Measurements from ENCODE around the gene CNIH3.

The CNIH3 gene

DNA sequence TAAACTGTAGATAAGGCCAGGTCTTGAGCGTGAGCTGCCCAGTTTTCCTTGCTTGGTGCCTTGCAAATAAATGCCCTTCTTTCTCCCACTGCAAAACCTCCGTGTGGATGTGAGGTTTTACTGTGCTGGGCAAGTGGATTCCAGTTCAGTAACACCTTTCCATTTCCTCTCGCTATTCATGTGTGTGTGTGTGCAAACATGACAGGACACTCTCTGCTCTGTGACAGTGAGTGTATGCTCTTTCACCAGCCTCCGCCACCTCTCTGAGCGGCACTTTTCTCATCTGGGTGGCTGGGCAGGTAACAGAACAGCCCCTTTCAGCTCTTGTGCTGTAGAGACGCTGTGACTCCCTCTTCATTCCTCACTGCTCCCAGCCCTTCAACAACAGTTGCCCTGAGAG lies 23.9 kb downstream of the CNIH3 start:
- no peak for DNase-seq
- H3K27me3 Mint-ChIP-seq (ENCODE audit: low read depth, poor library complexity) = peaks cover 11% of the 10 kb centered on the region
- no peaks in the 10 kb centered on the region for H3K9me3 Mint-ChIP-seq
- H3K36me3 Mint-ChIP-seq (ENCODE audit: low read depth) = no peaks in the 10 kb centered on the region
- peak overlapping the region; percentile 95 for H3K27ac Mint-ChIP-seq
- H3K4me3 Mint-ChIP-seq = no peak overlapping the region
- peaks cover 23% of the 10 kb centered on the region for H3K4me1 Mint-ChIP-seq
- TF ChIP-seq, protein P1, sequence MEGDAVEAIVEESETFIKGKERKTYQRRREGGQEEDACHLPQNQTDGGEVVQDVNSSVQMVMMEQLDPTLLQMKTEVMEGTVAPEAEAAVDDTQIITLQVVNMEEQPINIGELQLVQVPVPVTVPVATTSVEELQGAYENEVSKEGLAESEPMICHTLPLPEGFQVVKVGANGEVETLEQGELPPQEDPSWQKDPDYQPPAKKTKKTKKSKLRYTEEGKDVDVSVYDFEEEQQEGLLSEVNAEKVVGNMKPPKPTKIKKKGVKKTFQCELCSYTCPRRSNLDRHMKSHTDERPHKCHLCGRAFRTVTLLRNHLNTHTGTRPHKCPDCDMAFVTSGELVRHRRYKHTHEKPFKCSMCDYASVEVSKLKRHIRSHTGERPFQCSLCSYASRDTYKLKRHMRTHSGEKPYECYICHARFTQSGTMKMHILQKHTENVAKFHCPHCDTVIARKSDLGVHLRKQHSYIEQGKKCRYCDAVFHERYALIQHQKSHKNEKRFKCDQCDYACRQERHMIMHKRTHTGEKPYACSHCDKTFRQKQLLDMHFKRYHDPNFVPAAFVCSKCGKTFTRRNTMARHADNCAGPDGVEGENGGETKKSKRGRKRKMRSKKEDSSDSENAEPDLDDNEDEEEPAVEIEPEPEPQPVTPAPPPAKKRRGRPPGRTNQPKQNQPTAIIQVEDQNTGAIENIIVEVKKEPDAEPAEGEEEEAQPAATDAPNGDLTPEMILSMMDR (IDR thresholded peaks at IDR 0.05) = no peak

DNA sequence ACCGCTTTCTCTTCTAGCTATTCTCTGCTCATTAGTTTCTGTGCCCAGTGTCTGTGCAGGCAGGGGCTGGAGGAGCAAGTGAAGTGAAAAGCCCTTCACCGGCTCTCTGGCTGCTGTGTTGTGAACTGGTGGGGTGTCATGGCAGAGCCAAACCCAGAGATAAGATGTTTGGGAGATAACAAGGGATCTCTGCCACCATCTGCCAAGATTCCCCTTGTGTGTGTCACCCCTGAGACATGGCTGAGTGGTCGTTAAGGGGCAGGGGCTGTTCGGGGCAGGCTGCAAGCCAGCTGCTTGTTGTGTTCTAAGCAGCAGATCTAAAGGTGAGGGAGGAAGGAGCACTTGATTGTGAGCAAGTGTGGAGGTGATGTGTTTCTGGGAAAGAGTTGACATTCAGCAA lies 24.5 kb downstream of the CNIH3 start:
- H3K4me1 Mint-ChIP-seq = peaks cover 27% of the 10 kb centered on the region
- TF ChIP-seq, protein P1 (IDR thresholded peaks at IDR 0.05) = no peak
- H3K4me3 Mint-ChIP-seq = no peak overlapping the region
- peaks cover 10% of the 10 kb centered on the region for H3K27me3 Mint-ChIP-seq (ENCODE audit: low read depth, poor library complexity)
- H3K9me3 Mint-ChIP-seq = no peaks in the 10 kb centered on the region
- no peak overlapping the region for H3K27ac Mint-ChIP-seq
- no peak for DNase-seq
- H3K36me3 Mint-ChIP-seq (ENCODE audit: low read depth) = no peaks in the 10 kb centered on the region

DNA sequence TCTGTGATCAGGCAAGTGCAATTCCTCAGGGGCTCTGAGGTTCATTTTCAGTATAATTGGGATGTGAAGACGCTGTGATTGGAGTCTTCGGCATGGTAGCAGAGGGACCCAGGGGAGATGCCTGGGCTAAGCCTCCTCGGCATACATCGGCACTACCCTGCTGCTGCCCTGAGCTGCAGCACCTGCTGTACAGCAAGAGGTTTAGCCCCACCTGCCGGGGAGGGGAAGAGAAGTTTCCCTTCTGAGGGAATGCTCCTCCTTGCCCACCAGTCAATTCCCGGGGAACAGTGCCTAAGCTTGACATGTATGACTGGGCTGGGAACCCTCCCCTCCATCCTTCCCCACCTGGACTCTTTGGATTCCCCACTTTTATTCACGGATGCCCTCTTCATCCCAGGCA lies 24.9 kb downstream of the CNIH3 start:
- no peak overlapping the region for H3K27ac Mint-ChIP-seq
- TF ChIP-seq, protein P1 (IDR thresholded peaks at IDR 0.05) = no peak
- no peak overlapping the region for H3K4me3 Mint-ChIP-seq
- peaks cover 10% of the 10 kb centered on the region for H3K27me3 Mint-ChIP-seq (ENCODE audit: low read depth, poor library complexity)
- DNase-seq = no peak
- H3K36me3 Mint-ChIP-seq (ENCODE audit: low read depth) = no peaks in the 10 kb centered on the region
- H3K9me3 Mint-ChIP-seq = no peaks in the 10 kb centered on the region
- peaks cover 32% of the 10 kb centered on the region for H3K4me1 Mint-ChIP-seq

DNA sequence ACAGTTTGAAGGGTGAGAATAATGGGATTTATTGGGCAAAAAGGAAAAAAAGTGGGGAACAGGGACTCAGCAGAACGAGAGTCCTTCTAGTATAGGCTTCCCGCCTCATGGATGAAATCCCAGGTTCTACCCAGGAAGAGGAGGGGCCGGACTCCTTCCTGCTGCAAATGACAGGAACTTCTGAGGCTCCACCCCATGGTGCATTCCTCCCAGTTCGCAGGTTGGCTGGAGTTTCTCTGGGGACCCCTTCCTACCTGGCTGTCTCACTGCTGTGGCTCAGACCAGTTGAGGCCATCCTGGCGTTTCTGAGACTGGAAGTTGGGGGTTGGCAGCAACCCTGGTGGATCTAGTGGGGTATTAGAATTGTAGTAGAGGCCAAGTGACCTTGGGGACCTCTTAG lies 27.5 kb downstream of the CNIH3 start:
- no peak overlapping the region for H3K4me3 Mint-ChIP-seq
- TF ChIP-seq, protein P1 (IDR thresholded peaks at IDR 0.05) = no peak
- H3K4me1 Mint-ChIP-seq = peaks cover 39% of the 10 kb centered on the region
- no peaks in the 10 kb centered on the region for H3K36me3 Mint-ChIP-seq (ENCODE audit: low read depth)
- DNase-seq = no peak
- H3K27me3 Mint-ChIP-seq (ENCODE audit: low read depth, poor library complexity) = peaks cover 13% of the 10 kb centered on the region
- no peaks in the 10 kb centered on the region for H3K9me3 Mint-ChIP-seq
- H3K27ac Mint-ChIP-seq = peak overlapping the region; percentile 6

DNA sequence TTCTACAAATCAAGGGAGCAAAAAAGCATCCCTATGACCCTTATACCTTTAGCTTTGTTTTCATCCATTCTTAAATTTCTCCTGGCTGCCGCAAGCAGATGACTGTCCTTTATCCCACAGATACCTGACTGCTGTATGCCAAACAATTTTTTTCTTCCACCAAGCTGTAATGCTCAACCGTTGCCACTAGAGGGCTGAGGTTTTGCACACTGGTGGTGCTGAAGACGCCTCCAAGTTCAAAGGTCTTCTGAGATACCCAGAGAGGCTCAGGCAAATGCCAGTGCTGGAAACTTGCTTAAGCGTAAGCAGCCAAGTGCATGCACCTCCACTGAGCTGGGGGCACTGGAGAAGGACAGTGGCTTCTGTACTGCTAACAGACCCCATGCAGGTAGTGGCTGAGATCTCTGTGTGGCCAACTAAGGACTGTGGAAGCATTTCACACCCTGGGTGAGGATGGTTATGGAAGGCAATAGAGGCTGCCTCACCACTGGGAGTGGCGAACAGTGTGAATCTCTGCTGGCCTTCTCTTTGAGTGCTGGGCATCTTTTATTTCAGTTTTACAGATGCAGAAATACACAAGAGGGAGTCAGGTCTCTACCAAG lies 28.5 kb downstream of the CNIH3 start:
- peak; percentile 71 for DNase-seq
- Mint-ChIP-seq H3K4me1 (peaks cover 38% of the 10 kb centered on the region), H3K36me3 (ENCODE audit: low read depth) (no peaks in the 10 kb centered on the region), H3K27ac (no peak overlapping the region), H3K4me3 (no peak overlapping the region), H3K9me3 (no peaks in the 10 kb centered on the region), H3K27me3 (ENCODE audit: low read depth, poor library complexity) (peaks cover 10% of the 10 kb centered on the region)
- TF ChIP-seq, protein P1 (IDR thresholded peaks at IDR 0.05) = peak; percentile 90

- TF ChIP-seq, protein P1 (IDR thresholded peaks at IDR 0.05) = no peak
- no peak overlapping the region for H3K4me3 Mint-ChIP-seq
- peak overlapping the region; percentile 50 for H3K27ac Mint-ChIP-seq
- peaks cover 37% of the 10 kb centered on the region for H3K4me1 Mint-ChIP-seq
- no peaks in the 10 kb centered on the region for H3K36me3 Mint-ChIP-seq (ENCODE audit: low read depth)
- no peak for DNase-seq
- no peaks in the 10 kb centered on the region for H3K9me3 Mint-ChIP-seq
- H3K27me3 Mint-ChIP-seq (ENCODE audit: low read depth, poor library complexity) = peaks cover 9% of the 10 kb centered on the region
Measured at GRCh38 chr1:224647449-224647848, 31.3 kb downstream of the CNIH3 start.

All from nephron progenitor cell (in vitro differentiated cells).